H1 (cell line): ENCODE data around the gene TIMP3. TPM values are rescaled to one million over a fixed set of nuclear protein-coding genes. Genes with fewer than 3 reads are reported as not detected.

ENCODE experiments used
- CTCF ChIA-PET: fragments of 300-600 bp; sonication (Branson Sonifier 250); formaldehyde crosslinking; loops from one replicate; lab custom pipeline; 2021; ENCODE audit not compliant: partially characterized antibody; lab: Charles Lee
- POLR2A ChIA-PET: fragments of 300-600 bp; sonication (Branson Sonifier 250); formaldehyde crosslinking; loops from one replicate; lab custom pipeline; 2021; ENCODE audit warnings: inconsistent platforms; ENCODE audit not compliant: partially characterized antibody; lab: Charles Lee
- DNase-seq, 2 experiments: peaks; one replicate each; pipeline versions ENCODE4 v3.0.0 to v3.0.0-alpha.2; 2010 to 2022; ENCODE audit warnings: low spot score in 2 of 2, low read depth in 1 of 2, mixed read lengths in 1 of 2
- FAIRE-seq: peaks from 2 replicates; lab custom pipeline; 2011; peaks lifted over from hg19 to GRCh38; lab: Jason Lieb, UNC
- H2AFZ ChIP-seq: 2 replicates; pipeline ENCODE4 v1.8.1; 2012; ENCODE audit warnings: low read length, inconsistent platforms
- H2AK5ac ChIP-seq: 2 replicates; pipeline ENCODE4 v1.6.1; 2013; ENCODE audit warnings: low read depth, low read length
- H2BK120ac ChIP-seq: replicated peaks from 2 replicates; pipeline ENCODE3; 2013; ENCODE audit warnings: low read depth, low read length, inconsistent platforms
- H2BK12ac ChIP-seq: 2 replicates; pipeline ENCODE4 v1.6.1; 2013; ENCODE audit warnings: low read depth, low read length
- H2BK15ac ChIP-seq: 2 replicates; pipeline ENCODE4 v1.6.1; 2013; ENCODE audit warnings: low read length
- H2BK20ac ChIP-seq: 2 replicates; pipeline ENCODE4 v1.6.1; 2013; ENCODE audit warnings: low read length
- H2BK5ac ChIP-seq: 2 replicates; pipeline ENCODE4 v1.6.1; 2013; ENCODE audit warnings: low read depth, low read length
- H3K14ac ChIP-seq: 2 replicates; pipeline ENCODE4 v1.6.1; 2013; ENCODE audit warnings: inconsistent platforms; ENCODE audit not compliant: insufficient read length
- H3K18ac ChIP-seq: 2 replicates; pipeline ENCODE4 v1.6.1; 2013; ENCODE audit warnings: low read length; ENCODE audit errors: extremely low read depth
- H3K23ac ChIP-seq: 2 replicates; pipeline ENCODE4 v1.6.1; 2013; ENCODE audit warnings: inconsistent platforms; ENCODE audit not compliant: insufficient read length
- H3K23me2 ChIP-seq: 2 replicates; pipeline ENCODE4 v1.6.1; 2013; ENCODE audit warnings: low read depth, low read length
- H3K27ac ChIP-seq: 2 replicates; pipeline ENCODE4 v1.6.1; 2011; ENCODE audit warnings: low read depth, low read length, inconsistent platforms
- H3K27me3 ChIP-seq, 4 experiments: replicated peaks in 1 of 4; 1 replicate in 1 of 4; 2 replicates in 3 of 4; pipeline versions ENCODE4 v1.6.1 to v1.8.1; 2011 to 2013; ENCODE audit warnings: low read length in 3 of 4, mild to moderate bottlenecking in 3 of 4, inconsistent platforms in 2 of 4, mixed read lengths in 2 of 4, moderate library complexity in 1 of 4; ENCODE audit not compliant: control insufficient read depth in 3 of 4, insufficient read depth in 3 of 4; ENCODE audit errors: extremely low read depth in 1 of 4
- H3K36me3 ChIP-seq, 4 experiments: 2 replicates each; pipeline versions ENCODE4 v1.6.1 to v1.8.1; 2011 to 2013; ENCODE audit warnings: mild to moderate bottlenecking in 4 of 4, low read length in 3 of 4, moderate library complexity in 2 of 4, control low read depth in 1 of 4, inconsistent platforms in 1 of 4; ENCODE audit not compliant: insufficient read depth in 4 of 4, control insufficient read depth in 2 of 4
- H3K4ac ChIP-seq: replicated peaks from 2 replicates; pipeline ENCODE3; 2013; ENCODE audit warnings: low read length, low read depth, mixed read lengths, inconsistent platforms; ENCODE audit not compliant: insufficient read length
- H3K4me1 ChIP-seq, 4 experiments: replicated peaks in 1 of 4; 1 replicate in 1 of 4; 2 replicates in 3 of 4; pipeline versions ENCODE4 v1.6.1 to v1.8.1; 2011 to 2013; ENCODE audit warnings: low read length in 3 of 4, inconsistent platforms in 2 of 4, mixed read lengths in 1 of 4; ENCODE audit not compliant: insufficient read depth in 4 of 4, control insufficient read depth in 3 of 4
- H3K4me2 ChIP-seq, 2 experiments: 2 replicates each; pipeline versions ENCODE4 v1.6.1 to v1.8.1; 2011 to 2013; ENCODE audit warnings: low read depth in 2 of 2, low read length in 2 of 2, control low read depth in 1 of 2, inconsistent platforms in 1 of 2, mild to moderate bottlenecking in 1 of 2; ENCODE audit not compliant: insufficient read depth in 1 of 2
- H3K4me3 ChIP-seq, 4 experiments: fragments of 200-600, 300-600 bp in 1 of 4; sonication (generic), shearing (Covaris generic), sonication (Bioruptor Twin) in 1 of 4; 2 replicates each; pipeline versions ENCODE4 v1.5.1 to v1.8.1; 2011 to 2016; ENCODE audit warnings: low read length in 4 of 4, low read depth in 3 of 4, control low read depth in 2 of 4, inconsistent platforms in 2 of 4, mild to moderate bottlenecking in 2 of 4, mixed read lengths in 1 of 4, moderate library complexity in 1 of 4; ENCODE audit not compliant: insufficient read depth in 2 of 4; ENCODE audit errors: extremely low read depth in 1 of 4
- H3K56ac ChIP-seq: replicated peaks from 2 replicates; pipeline ENCODE3; 2013; ENCODE audit warnings: low read depth, mild to moderate bottlenecking, mixed read lengths, low read length, inconsistent platforms; ENCODE audit not compliant: insufficient read length
- H3K79me1 ChIP-seq: 2 replicates; pipeline ENCODE4 v1.6.1; 2013; ENCODE audit warnings: low read depth, low read length, control low read depth
- H3K79me2 ChIP-seq, 2 experiments: 2 replicates each; pipeline versions ENCODE4 v1.6.1 to v1.8.1; 2012 to 2013; ENCODE audit warnings: low read length in 2 of 2, mild to moderate bottlenecking in 2 of 2, inconsistent platforms in 1 of 2; ENCODE audit not compliant: insufficient read depth in 2 of 2, control insufficient read depth in 1 of 2
- H3K9ac ChIP-seq, 4 experiments: replicated peaks in 1 of 4; 1 replicate in 1 of 4; 2 replicates in 3 of 4; pipeline versions ENCODE4 v1.6.1 to v1.8.1; 2011 to 2013; ENCODE audit warnings: low read depth in 3 of 4, low read length in 3 of 4, control low read depth in 2 of 4, mild to moderate bottlenecking in 2 of 4, moderate library complexity in 2 of 4, inconsistent platforms in 1 of 4; ENCODE audit errors: extremely low read depth in 1 of 4
- H3K9me3 ChIP-seq, 2 experiments: 2 replicates each; pipeline versions ENCODE4 v1.6.1 to v1.8.1; 2012 to 2013; ENCODE audit warnings: mild to moderate bottlenecking in 2 of 2, moderate library complexity in 2 of 2, control low read depth in 1 of 2, inconsistent platforms in 1 of 2, low read depth in 1 of 2, low read length in 1 of 2, mixed read lengths in 1 of 2; ENCODE audit not compliant: insufficient read depth in 2 of 2
- H4K20me1 ChIP-seq, 2 experiments: replicated peaks in 1 of 2; 2 replicates each; pipeline versions ENCODE3 to v1.8.1; 2011 to 2013; ENCODE audit warnings: inconsistent platforms in 2 of 2, low read length in 2 of 2, mild to moderate bottlenecking in 1 of 2; ENCODE audit not compliant: insufficient read depth in 2 of 2, control insufficient read depth in 1 of 2
- H4K5ac ChIP-seq: 2 replicates; pipeline ENCODE4 v1.6.1; 2013; ENCODE audit warnings: low read length, low read depth, mixed read lengths, inconsistent platforms; ENCODE audit not compliant: insufficient read length
- H4K8ac ChIP-seq: 2 replicates; pipeline ENCODE4 v1.8.0; 2013; ENCODE audit warnings: mild to moderate bottlenecking, moderate library complexity, low read length, inconsistent platforms; ENCODE audit not compliant: insufficient read depth; ENCODE audit errors: extremely low read depth
- H4K91ac ChIP-seq: replicated peaks from 2 replicates; pipeline ENCODE3; 2013; ENCODE audit warnings: low read length, mixed read lengths, inconsistent platforms; ENCODE audit not compliant: insufficient read length
- ASH2L ChIP-seq: fragments of 200-600, 300-600 bp; sonication (generic); IDR thresholded peaks from one replicate; pipeline ENCODE4 v1.7.1; 2017; ENCODE audit warnings: low read length
- BCL11A ChIP-seq, 2 experiments: IDR thresholded peaks; one replicate each; pipeline ENCODE4 v1.6.1; 2011; ENCODE audit warnings: low read depth in 2 of 2, low read length in 2 of 2, mild to moderate bottlenecking in 2 of 2
- BRCA1 ChIP-seq: IDR thresholded peaks from 2 replicates; pipeline ENCODE4 v1.6.1; 2012; ENCODE audit warnings: low read depth, low read length, improper control_type of control experiment
- CEBPB ChIP-seq: IDR thresholded peaks from 2 replicates; pipeline ENCODE4 v1.6.1; 2012; ENCODE audit warnings: low read depth, low read length
- CHD2 ChIP-seq: IDR thresholded peaks from 2 replicates; pipeline ENCODE4 v1.6.1; 2012; ENCODE audit warnings: low read length, improper control_type of control experiment
- CTBP2 ChIP-seq: IDR thresholded peaks from 2 replicates; pipeline ENCODE4 v1.7.0; 2011; ENCODE audit warnings: borderline replicate concordance, mild to moderate bottlenecking, moderate library complexity, mixed read lengths, low read length; ENCODE audit not compliant: insufficient read depth, insufficient read length
- JUN ChIP-seq: IDR thresholded peaks from 2 replicates; pipeline ENCODE4 v1.6.1; 2011; ENCODE audit warnings: low read depth, mild to moderate bottlenecking, improper control_type of control experiment, low read length
- KDM4A ChIP-seq: IDR thresholded peaks from one replicate; pipeline ENCODE4 v1.7.1; 2012; ENCODE audit warnings: low read depth, mild to moderate bottlenecking, moderate library complexity, low read length, inconsistent platforms; ENCODE audit not compliant: severe bottlenecking
- POLR2AphosphoS5 ChIP-seq: IDR thresholded peaks from 2 replicates; pipeline ENCODE4 v1.6.1; 2011; ENCODE audit warnings: low read depth, low read length
- RNF2 ChIP-seq: fragments of 200-900, 300-1000 bp; sonication (generic); IDR thresholded peaks from 2 replicates; pipeline ENCODE4 v1.7.1; 2016; ENCODE audit warnings: borderline replicate concordance, low read depth, mild to moderate bottlenecking, antibody characterized with exemption, low read length; ENCODE audit not compliant: poor library complexity, severe bottlenecking; ENCODE audit errors: missing control alignments
- RXRA ChIP-seq: IDR thresholded peaks from 2 replicates; pipeline ENCODE4 v1.6.1; 2011; ENCODE audit warnings: low read depth, mild to moderate bottlenecking, low read length, moderate library complexity; ENCODE audit not compliant: insufficient read depth
- SAP30 ChIP-seq: fragments of 300-600 bp; sonication (generic); IDR thresholded peaks from 2 replicates; pipeline ENCODE4 v1.7.1; 2012; ENCODE audit warnings: low read length, moderate library complexity, mild to moderate bottlenecking, inconsistent platforms; ENCODE audit not compliant: insufficient read depth, insufficient replicate concordance
- SP2 ChIP-seq: IDR thresholded peaks from 2 replicates; pipeline ENCODE4 v1.6.1; 2012; ENCODE audit warnings: mild to moderate bottlenecking, low read length, inconsistent platforms
- WGBS, 2 experiments: shearing (Covaris generic) in 1 of 2; methylation state at CpG; one replicate each; pipeline versions ENCODE4 v1.1.6 to v1.1.7; 2013 to 2015; ENCODE audit warnings: low lambda C conversion rate in 2 of 2, mixed read lengths in 2 of 2, inconsistent platforms in 1 of 2, low coverage in 1 of 2, missing lambda C conversion rate in 1 of 2; ENCODE audit not compliant: insufficient replicate concordance in 2 of 2, insufficient coverage in 1 of 2, insufficient read length in 1 of 2; ENCODE audit errors: extremely low coverage in 1 of 2, missing lambda C conversion rate in 1 of 2; 5-methylcytosine and 5-hydroxymethylcytosine counted together
- polyA plus RNA-seq, 7 experiments: library from polyadenylated mRNA; depleted of rRNA in 3 of 7; stranded (reverse) in 5 of 7; unstranded in 2 of 7; fragments of >200 nt in 5 of 7; fragments of 200-250 nt in 2 of 7; gene quantifications; 1 replicate in 5 of 7; 2 replicates in 1 of 7; 4 replicates in 1 of 7; pipeline versions ENCODE4 v1.2.1 to v1.2.3, GENCODE V29; 2011 to 2013; ENCODE audit warnings: missing spikeins in 2 of 7, mixed read lengths in 2 of 7
- total RNA-seq: library from RNA; stranded (reverse); fragmentation: NEBNext Ultra II Directional; extraction: Animal tissue kit (Norgen Biotek cat#: 25700); gene quantifications from 2 replicates; pipeline ENCODE4 v1.2.1, GENCODE V29; 2021
- TF ChIP-seq, protein P1 (sequence below): IDR thresholded peaks from 2 replicates; pipeline ENCODE4 v1.6.1; 2012; ENCODE audit warnings: inconsistent platforms

TIMP3 gene
- total and polyA plus RNA-seq, 2 of the 8 experiments (the other 6 are each of a cell fraction or from before 2014, with no cell fraction given): 1.3 to 4.7 TPM

DNA sequence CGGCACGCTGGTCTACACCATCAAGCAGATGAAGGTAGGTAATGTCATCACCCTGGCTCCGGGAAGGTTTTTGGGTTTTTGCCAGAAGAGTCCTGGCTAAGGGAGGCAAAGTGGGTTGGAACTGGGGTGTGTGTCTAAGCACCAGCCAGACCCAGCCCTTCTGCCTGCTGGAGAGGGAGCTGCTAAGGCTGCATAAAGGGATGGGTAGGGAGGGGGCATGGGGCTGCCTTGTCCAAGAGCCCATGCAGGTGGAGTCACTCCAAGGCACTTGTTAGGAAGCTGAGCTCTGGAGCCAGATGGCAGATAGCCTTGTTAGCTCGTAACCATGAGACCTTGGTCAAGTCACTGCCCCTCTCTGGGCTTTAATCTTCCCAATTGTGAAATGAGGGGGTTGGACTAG is 48.0 kb downstream of the TIMP3 start:
- no peaks in the 10 kb centered on the region for H3K23me2 ChIP-seq
- H2BK12ac ChIP-seq: no peak overlapping the region
- H3K14ac ChIP-seq: no peak overlapping the region
- no peak overlapping the region for H2BK15ac ChIP-seq
- 88% methylated on average over 4 of the region's 4 CpGs; no CpG with 5 or more reads in 1 of the 2 experiments for WGBS, 2 experiments
- POLR2A ChIA-PET: interaction anchor here (0.9 kb wide), 1 partner anchor 14 kb away, joined by 3 read pairs; no protein-coding TSS in a partner anchor
- H3K4me1 ChIP-seq: no peaks in the 10 kb centered on the region
- H4K5ac ChIP-seq: no peak overlapping the region
- no peaks in the 10 kb centered on the region for H3K9me3 ChIP-seq
- H3K18ac ChIP-seq: no peak overlapping the region
- H3K79me2 ChIP-seq: no peaks in the 10 kb centered on the region
- no peak overlapping the region for H2BK5ac ChIP-seq
- H3K4me3 ChIP-seq: no peak overlapping the region
- peaks cover 0 to 2% of the 10 kb centered on the region in 2 experiments for H4K20me1 ChIP-seq
- no peak overlapping the region for H2AFZ ChIP-seq
- no peak overlapping the region for H3K9ac ChIP-seq
- FAIRE-seq (no peak), DNase-seq (no peak)
- H4K91ac ChIP-seq: no peak overlapping the region
- H3K4me2 ChIP-seq: no peak overlapping the region
- no peaks in the 10 kb centered on the region; a peak in 2 of 8 replicates for H3K36me3 ChIP-seq
- no peak overlapping the region for H2BK20ac ChIP-seq
- H3K27ac ChIP-seq: no peak overlapping the region
- H3K23ac ChIP-seq: no peak overlapping the region
- no peak overlapping the region for H3K56ac ChIP-seq
- H3K4ac ChIP-seq: no peak overlapping the region
- H3K27me3 ChIP-seq: no peaks in the 10 kb centered on the region
- no peak overlapping the region for H2BK120ac ChIP-seq
- no peaks in the 10 kb centered on the region; the same call in 1 of the 2 replicates for H3K79me1 ChIP-seq
- CTCF ChIA-PET: interaction anchor here (0.7 to 5.9 kb wide), 5 partner anchors 13 to 112 kb away, joined by 3 to 41 read pairs (median 3); no protein-coding TSS in a partner anchor
- H4K8ac ChIP-seq: no peak overlapping the region
- no peak overlapping the region for H2AK5ac ChIP-seq
- TF ChIP-seq SAP30: no peak
- no peak for TF ChIP-seq JUN
- TF ChIP-seq CEBPB: no peak
- TF ChIP-seq CHD2: no peak
- TF ChIP-seq KDM4A: no peak
- no peak for TF ChIP-seq BRCA1
- no peak for TF ChIP-seq RNF2
- no peak for TF ChIP-seq CTBP2
- no peak for TF ChIP-seq BCL11A (IDR thresholded peaks at IDR 0.05; ENCODE audit: low read depth in 2 of 2, low read length in 2 of 2)
- no peak for TF ChIP-seq POLR2AphosphoS5
- TF ChIP-seq, protein P1, sequence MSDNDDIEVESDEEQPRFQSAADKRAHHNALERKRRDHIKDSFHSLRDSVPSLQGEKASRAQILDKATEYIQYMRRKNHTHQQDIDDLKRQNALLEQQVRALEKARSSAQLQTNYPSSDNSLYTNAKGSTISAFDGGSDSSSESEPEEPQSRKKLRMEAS: no peak
- no peak for TF ChIP-seq SP2
- TF ChIP-seq RXRA: no peak
- TF ChIP-seq ASH2L: no peak
